ENCODE data around the gene TMCC2. TPM values are rescaled to one million over a fixed set of nuclear protein-coding genes. Genes with fewer than 3 reads are reported as not detected.

Gene TMCC2
- total RNA-seq, 1 experiment from 2014 or later, result 2.7 TPM

DNA sequence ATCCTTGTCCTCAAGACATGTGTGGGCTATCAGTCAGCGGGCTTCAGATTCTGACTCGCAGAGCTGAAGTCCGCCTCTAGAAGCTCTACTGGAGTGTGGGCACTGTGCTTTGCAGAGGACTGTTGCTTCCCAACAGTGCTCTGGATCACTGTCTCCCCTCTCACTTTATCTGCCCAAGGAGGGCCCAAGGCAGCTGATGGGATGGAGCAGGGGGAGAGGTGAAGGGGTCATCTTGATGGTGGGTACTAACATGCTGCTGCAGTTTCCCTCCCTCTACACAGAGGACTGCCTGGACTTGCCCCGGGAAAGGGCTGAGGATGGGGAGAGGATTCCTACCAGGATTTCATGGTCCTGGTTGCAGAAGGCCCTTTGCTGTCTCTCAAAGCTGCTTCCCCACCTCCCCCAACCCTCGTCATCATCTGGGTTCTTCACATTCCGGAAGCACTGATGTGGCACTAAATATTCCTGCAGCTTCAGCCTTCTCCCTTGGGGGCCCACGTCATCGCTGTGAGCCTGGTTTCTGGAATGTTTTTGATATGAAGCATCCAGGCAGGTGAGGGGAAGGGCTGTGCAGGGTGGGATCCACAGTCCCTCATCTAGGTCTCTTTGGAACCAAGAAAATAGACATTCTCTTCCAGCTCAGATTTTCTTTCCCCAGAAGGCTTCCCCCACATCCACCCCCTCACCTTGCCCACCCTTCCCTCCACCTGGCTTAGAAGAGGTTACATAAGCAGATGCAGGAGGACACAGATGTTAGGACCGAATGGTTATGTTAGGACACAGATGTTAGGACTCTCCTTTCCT lies 70.6 kb downstream of the TMCC2 start:
- ATAC-seq (peak; percentile 72), DNase-seq (ENCODE audit: low read depth, low spot score) (peak; percentile 89)
- Histone ChIP-seq H3K36me3 (ENCODE audit: control insufficient read depth in 1 of 2, insufficient read depth in 2 of 2, low read length in 2 of 2) (no peaks in the 10 kb centered on the region), H3K4me3 (replicated peaks in 1 of 2; ENCODE audit: low read depth in 1 of 2, low read length in 2 of 2) (peak overlapping the region; percentile 19 to 43), H3K9me3 (ENCODE audit: control insufficient read depth in 1 of 2, insufficient read depth in 1 of 2, low read depth in 1 of 2, low read length in 2 of 2) (no peaks in the 10 kb centered on the region), H3K9me2 (ENCODE audit: insufficient read depth) (no peaks in the 10 kb centered on the region), H2AFZ (ENCODE audit: low read depth, low read length, poor library complexity, severe bottlenecking) (no peak overlapping the region), H3K4me2 (ENCODE audit: low read length) (peak overlapping the region; percentile 80), H3K27ac (ENCODE audit: low read depth, low read length) (peak overlapping the region; percentile 78), H4K20me1 (ENCODE audit: insufficient read depth) (no peaks in the 10 kb centered on the region), H3K27me3 (ENCODE audit: insufficient read depth, low read length) (no peaks in the 10 kb centered on the region), H3K9ac (ENCODE audit: low read length) (peak overlapping the region; percentile 54), H3K4me1 (ENCODE audit: control insufficient read depth in 1 of 2, insufficient read depth in 2 of 2, low read length in 2 of 2) (peaks cover 69 to 91% of the 10 kb centered on the region in 2 experiments), H3K79me2 (ENCODE audit: insufficient read depth, low read length) (no peaks in the 10 kb centered on the region)
- BruUV-seq (replicated peaks), result TSS peak; percentile 84
- ChIA-PET POLR2A (interaction anchor here (0.9 to 1.5 kb wide), 3 partner anchors 14 to 28 kb away, joined by 3 read pairs; no protein-coding TSS in a partner anchor), CTCF (interaction anchor here (1.2 to 1.4 kb wide), 3 partner anchors 19 to 27 kb away, joined by 4 to 6 read pairs (median 5); no protein-coding TSS in a partner anchor), RAD21 (ENCODE audit: low non-redundant PET in 1 of 2, low total read pairs in 2 of 2, uncharacterized antibody in 2 of 2, unreplicated experiment in 2 of 2) (interaction anchor here in 1 of 2 experiments (1.2 kb wide), 1 partner anchor 19 kb away, joined by 3 read pairs; no protein-coding TSS in a partner anchor)
- intact Hi-C loops (cut with micrococcal nuclease), result no loop called here
- no peak for TF ChIP-seq ZNF274 (IDR thresholded peaks at IDR 0.05; ENCODE audit: low read depth, low read length)
- peak; percentile 40; the same call in 1 of the 2 replicates for TF ChIP-seq EGR1 (IDR thresholded peaks at IDR 0.05; ENCODE audit: low read depth)
- TF ChIP-seq POLR2A (IDR thresholded peaks at IDR 0.05; ENCODE audit: borderline replicate concordance, extremely low read depth, insufficient read depth, insufficient read length), result no peak
- TF ChIP-seq RAD21 (IDR thresholded peaks at IDR 0.05; ENCODE audit: low read depth), result no peak
- TF ChIP-seq TCF7L2 (IDR thresholded peaks at IDR 0.05; ENCODE audit: borderline replicate concordance, extremely low read depth, insufficient read depth, insufficient read length), result peak; percentile 21
- TF ChIP-seq SRF (IDR thresholded peaks at IDR 0.05; ENCODE audit: low read depth), result no peak; the same call in 1 of the 2 replicates
- TF ChIP-seq, protein P1, sequence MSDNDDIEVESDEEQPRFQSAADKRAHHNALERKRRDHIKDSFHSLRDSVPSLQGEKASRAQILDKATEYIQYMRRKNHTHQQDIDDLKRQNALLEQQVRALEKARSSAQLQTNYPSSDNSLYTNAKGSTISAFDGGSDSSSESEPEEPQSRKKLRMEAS (IDR thresholded peaks at IDR 0.05), result no peak
- no peak for TF ChIP-seq SIN3A (IDR thresholded peaks at IDR 0.05; ENCODE audit: low read depth)
- TF ChIP-seq, protein P2, sequence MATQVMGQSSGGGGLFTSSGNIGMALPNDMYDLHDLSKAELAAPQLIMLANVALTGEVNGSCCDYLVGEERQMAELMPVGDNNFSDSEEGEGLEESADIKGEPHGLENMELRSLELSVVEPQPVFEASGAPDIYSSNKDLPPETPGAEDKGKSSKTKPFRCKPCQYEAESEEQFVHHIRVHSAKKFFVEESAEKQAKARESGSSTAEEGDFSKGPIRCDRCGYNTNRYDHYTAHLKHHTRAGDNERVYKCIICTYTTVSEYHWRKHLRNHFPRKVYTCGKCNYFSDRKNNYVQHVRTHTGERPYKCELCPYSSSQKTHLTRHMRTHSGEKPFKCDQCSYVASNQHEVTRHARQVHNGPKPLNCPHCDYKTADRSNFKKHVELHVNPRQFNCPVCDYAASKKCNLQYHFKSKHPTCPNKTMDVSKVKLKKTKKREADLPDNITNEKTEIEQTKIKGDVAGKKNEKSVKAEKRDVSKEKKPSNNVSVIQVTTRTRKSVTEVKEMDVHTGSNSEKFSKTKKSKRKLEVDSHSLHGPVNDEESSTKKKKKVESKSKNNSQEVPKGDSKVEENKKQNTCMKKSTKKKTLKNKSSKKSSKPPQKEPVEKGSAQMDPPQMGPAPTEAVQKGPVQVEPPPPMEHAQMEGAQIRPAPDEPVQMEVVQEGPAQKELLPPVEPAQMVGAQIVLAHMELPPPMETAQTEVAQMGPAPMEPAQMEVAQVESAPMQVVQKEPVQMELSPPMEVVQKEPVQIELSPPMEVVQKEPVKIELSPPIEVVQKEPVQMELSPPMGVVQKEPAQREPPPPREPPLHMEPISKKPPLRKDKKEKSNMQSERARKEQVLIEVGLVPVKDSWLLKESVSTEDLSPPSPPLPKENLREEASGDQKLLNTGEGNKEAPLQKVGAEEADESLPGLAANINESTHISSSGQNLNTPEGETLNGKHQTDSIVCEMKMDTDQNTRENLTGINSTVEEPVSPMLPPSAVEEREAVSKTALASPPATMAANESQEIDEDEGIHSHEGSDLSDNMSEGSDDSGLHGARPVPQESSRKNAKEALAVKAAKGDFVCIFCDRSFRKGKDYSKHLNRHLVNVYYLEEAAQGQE (IDR thresholded peaks at IDR 0.05; ENCODE audit: low read depth), result no peak
- TF ChIP-seq EZH2 (IDR thresholded peaks at IDR 0.05), result no peak
- no peak for TF ChIP-seq CBX3 (IDR thresholded peaks at IDR 0.05; ENCODE audit: low read depth)
- TF ChIP-seq, protein P3, sequence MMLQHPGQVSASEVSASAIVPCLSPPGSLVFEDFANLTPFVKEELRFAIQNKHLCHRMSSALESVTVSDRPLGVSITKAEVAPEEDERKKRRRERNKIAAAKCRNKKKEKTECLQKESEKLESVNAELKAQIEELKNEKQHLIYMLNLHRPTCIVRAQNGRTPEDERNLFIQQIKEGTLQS (IDR thresholded peaks at IDR 0.05), result no peak
- TF ChIP-seq POLR2AphosphoS5 (IDR thresholded peaks at IDR 0.05; ENCODE audit: low read depth, low read length), result 0 out of 2 replicates have a peak, but pooled peaks have one; percentile 13
- TF ChIP-seq FOSL1 (IDR thresholded peaks at IDR 0.05; ENCODE audit: low read depth), result peak; percentile 71
- TF ChIP-seq, protein P4, sequence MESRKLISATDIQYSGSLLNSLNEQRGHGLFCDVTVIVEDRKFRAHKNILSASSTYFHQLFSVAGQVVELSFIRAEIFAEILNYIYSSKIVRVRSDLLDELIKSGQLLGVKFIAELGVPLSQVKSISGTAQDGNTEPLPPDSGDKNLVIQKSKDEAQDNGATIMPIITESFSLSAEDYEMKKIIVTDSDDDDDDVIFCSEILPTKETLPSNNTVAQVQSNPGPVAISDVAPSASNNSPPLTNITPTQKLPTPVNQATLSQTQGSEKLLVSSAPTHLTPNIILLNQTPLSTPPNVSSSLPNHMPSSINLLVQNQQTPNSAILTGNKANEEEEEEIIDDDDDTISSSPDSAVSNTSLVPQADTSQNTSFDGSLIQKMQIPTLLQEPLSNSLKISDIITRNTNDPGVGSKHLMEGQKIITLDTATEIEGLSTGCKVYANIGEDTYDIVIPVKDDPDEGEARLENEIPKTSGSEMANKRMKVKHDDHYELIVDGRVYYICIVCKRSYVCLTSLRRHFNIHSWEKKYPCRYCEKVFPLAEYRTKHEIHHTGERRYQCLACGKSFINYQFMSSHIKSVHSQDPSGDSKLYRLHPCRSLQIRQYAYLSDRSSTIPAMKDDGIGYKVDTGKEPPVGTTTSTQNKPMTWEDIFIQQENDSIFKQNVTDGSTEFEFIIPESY (IDR thresholded peaks at IDR 0.05; ENCODE audit: extremely low read depth, insufficient replicate concordance, low read length), result no peak
- TF ChIP-seq SP1 (IDR thresholded peaks at IDR 0.05; ENCODE audit: low read depth), result peak; percentile 82
- no peak for TF ChIP-seq ZFX (IDR thresholded peaks at IDR 0.05)
- no peak for TF ChIP-seq YY1 (IDR thresholded peaks at IDR 0.05; ENCODE audit: extremely low read depth, insufficient replicate concordance, low read depth, low read length)
- TF ChIP-seq JUND (IDR thresholded peaks at IDR 0.05), result peak; percentile 79
- no peak; the same call in 1 of the 2 replicates for TF ChIP-seq ELF1 (IDR thresholded peaks at IDR 0.05; ENCODE audit: borderline replicate concordance, low read depth)
- no peak for TF ChIP-seq EZH2phosphoT487 (IDR thresholded peaks at IDR 0.05; ENCODE audit: borderline replicate concordance)
- peak; percentile 28; the same call in 1 of the 2 replicates for TF ChIP-seq CEBPB (IDR thresholded peaks at IDR 0.05; ENCODE audit: low read depth)
